ENCODE results near the gene SNX8.

DNA sequence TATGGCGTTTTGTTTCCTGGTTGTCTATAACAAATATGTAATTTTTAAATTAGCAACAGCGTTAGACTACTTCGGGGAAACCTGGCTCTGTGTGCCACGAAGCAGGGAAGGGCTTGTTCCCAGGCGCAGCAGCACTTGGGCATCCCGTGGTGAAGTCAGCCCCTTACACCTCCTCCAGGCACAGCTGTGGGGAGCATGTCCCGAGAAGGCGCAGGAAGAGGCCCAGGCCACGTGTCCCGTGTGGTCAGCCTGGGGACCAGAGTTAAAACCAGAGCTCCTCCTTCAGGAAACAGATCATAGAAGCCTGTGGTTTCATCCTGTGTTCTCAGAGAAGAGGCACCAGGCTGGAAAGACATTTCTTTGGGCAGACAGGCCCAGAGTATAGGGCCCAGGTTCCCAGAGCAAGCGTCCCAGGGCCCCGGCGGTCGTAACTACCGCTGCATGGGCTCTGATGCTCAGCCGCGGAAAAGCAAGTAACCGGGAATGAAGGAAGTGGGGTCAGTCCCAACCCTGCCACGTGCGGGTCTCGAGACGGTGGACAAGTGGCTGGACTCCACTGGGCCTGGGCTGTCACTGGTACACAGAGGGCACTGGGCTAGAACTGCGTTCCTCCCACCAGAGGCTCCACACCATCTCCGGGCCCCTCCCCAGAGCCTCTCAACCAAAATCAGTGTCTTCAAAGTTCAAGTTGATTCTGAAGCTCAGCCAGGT is 65.1 kb downstream of the SNX8 start:
- no peak for TF ChIP-seq POLR2AphosphoS5 (IDR thresholded peaks at IDR 0.05)
- TF ChIP-seq, protein P1, sequence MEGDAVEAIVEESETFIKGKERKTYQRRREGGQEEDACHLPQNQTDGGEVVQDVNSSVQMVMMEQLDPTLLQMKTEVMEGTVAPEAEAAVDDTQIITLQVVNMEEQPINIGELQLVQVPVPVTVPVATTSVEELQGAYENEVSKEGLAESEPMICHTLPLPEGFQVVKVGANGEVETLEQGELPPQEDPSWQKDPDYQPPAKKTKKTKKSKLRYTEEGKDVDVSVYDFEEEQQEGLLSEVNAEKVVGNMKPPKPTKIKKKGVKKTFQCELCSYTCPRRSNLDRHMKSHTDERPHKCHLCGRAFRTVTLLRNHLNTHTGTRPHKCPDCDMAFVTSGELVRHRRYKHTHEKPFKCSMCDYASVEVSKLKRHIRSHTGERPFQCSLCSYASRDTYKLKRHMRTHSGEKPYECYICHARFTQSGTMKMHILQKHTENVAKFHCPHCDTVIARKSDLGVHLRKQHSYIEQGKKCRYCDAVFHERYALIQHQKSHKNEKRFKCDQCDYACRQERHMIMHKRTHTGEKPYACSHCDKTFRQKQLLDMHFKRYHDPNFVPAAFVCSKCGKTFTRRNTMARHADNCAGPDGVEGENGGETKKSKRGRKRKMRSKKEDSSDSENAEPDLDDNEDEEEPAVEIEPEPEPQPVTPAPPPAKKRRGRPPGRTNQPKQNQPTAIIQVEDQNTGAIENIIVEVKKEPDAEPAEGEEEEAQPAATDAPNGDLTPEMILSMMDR (IDR thresholded peaks at IDR 0.05) = no peak
- TF ChIP-seq EP300 (IDR thresholded peaks at IDR 0.05) = no peak
